Measurements from ENCODE around the gene LRRK2.
A peak's percentile ranks its signal among the peaks of the same experiment; 100 is the strongest.
"Not testable (repeated sequence)": the region's sequence is repeated elsewhere in the genome, so short reads cannot be mapped to it uniquely, and the experiment has no call there.

LRRK2 gene

GRCh38 chr12:40212566-40212965, 12.2 kb upstream of the LRRK2 start:
- DNase-seq, result no peak

GRCh38 chr12:40215982-40216381, 8.8 kb upstream of the LRRK2 start:
- DNase-seq, result no peak

- DNase-seq, result peak; percentile 28 to 65 (median 54)
Measured at GRCh38 chr12:40216516-40217288, 8.1 kb upstream of the LRRK2 start.

GRCh38 chr12:40219760-40220159, 5.0 kb upstream of the LRRK2 start:
- no peak for DNase-seq

GRCh38 chr12:40222247-40222646, 2.5 kb upstream of the LRRK2 start:
- peak in 2 of 4 experiments; percentile 82 to 86 for DNase-seq

GRCh38 chr12:40223646-40224045, 1.2 kb upstream of the LRRK2 start:
- no peak for DNase-seq

GRCh38 chr12:40225337-40225983, 663 bp downstream of the LRRK2 start:
- DNase-seq, result no peak

GRCh38 chr12:40225984-40226602, 1.3 kb downstream of the LRRK2 start:
- peak in 3 of 4 experiments; percentile 34 to 70 (median 69) for DNase-seq

- peak; percentile 63 to 81 (median 74) for DNase-seq
Measured at GRCh38 chr12:40226705-40227104, 1.9 kb downstream of the LRRK2 start.

GRCh38 chr12:40227447-40227846, 2.6 kb downstream of the LRRK2 start:
- no peak for DNase-seq

- no peak for DNase-seq
Measured at GRCh38 chr12:40228727-40229126, 3.9 kb downstream of the LRRK2 start.

GRCh38 chr12:40229690-40230651, 5.2 kb downstream of the LRRK2 start:
- DNase-seq, result no peak

- no peak for DNase-seq
Measured at GRCh38 chr12:40232602-40233001, 7.8 kb downstream of the LRRK2 start.

GRCh38 chr12:40233741-40234367, 9.1 kb downstream of the LRRK2 start:
- no peak for DNase-seq

- DNase-seq, result no peak
Measured at GRCh38 chr12:40236357-40236850, 11.6 kb downstream of the LRRK2 start.

- DNase-seq, result peak in 3 of 4 experiments; percentile 8 to 40 (median 27)
Measured at GRCh38 chr12:40238266-40238902, 13.6 kb downstream of the LRRK2 start.

- no peak for DNase-seq
Measured at GRCh38 chr12:40238979-40239378, 14.2 kb downstream of the LRRK2 start.

- DNase-seq, result no peak
Measured at GRCh38 chr12:40240779-40241178, 16.0 kb downstream of the LRRK2 start.

- DNase-seq, result no peak
Measured at GRCh38 chr12:40241741-40242140, 16.9 kb downstream of the LRRK2 start.

- not testable (repeated sequence) for DNase-seq
Measured at GRCh38 chr12:40244526-40245156, 19.8 kb downstream of the LRRK2 start.

- DNase-seq, result no peak
Measured at GRCh38 chr12:40248034-40248433, 23.2 kb downstream of the LRRK2 start.
